HG02759 (cell line): ENCODE data around the gene AKT1S1.
"Not testable (repeated sequence)": the region's sequence is repeated elsewhere in the genome, so short reads cannot be mapped to it uniquely, and the experiment has no call there.

Source experiments
- ATAC-seq: cut with Tn5 transposase; IDR thresholded peaks from one replicate; pipeline ENCODE4 v1.9.1; 2021; ENCODE audit warnings: mild to moderate bottlenecking, moderate library complexity; ENCODE audit not compliant: unreplicated experiment

Gene AKT1S1

DNA sequence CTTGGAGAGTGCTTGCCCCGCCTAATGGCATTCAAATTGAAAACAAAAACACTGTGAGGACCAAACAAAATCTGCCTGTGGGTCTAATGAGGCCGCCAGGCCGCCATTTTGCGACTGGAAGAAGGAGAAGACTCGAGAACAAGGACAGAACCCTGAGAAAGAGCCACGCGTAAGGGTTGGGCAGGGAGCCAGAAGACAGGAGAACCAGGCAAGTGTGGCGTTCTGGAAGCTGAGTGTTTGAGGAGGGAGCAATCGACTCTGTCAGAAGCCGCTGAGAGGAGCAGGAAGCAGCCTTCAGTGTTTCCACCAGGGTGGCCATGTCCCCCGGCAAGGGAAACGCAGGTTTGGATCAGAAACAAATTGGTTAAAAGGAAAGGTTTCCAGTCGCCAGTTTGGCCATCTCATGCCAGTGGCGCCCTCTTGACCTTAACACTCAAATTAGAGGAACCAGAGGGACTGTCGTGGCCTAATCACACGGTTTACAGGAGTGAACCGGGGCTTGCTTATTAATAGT lies 36.4 kb downstream of the AKT1S1 start:
- ATAC-seq, result no peak

DNA sequence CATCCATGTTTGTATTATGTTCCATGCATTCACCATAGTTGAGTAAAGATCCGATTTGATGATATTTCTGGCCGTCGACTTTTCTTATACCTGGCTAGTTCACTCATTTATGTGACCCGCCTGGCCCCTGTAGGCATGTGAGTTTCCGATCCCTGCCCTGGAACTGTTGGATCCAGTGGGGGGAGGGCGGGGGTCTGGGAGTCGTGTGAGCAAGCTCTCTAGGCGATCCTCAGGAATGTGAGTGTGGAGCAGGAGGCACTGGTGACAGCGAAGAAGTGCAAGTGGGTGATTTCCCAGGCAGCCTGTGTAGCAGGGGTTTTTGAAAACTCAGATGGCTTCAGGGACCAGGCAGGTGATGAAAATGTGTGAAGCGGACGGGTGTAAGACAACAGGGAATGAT lies 36.8 kb downstream of the AKT1S1 start:
- no peak for ATAC-seq

DNA sequence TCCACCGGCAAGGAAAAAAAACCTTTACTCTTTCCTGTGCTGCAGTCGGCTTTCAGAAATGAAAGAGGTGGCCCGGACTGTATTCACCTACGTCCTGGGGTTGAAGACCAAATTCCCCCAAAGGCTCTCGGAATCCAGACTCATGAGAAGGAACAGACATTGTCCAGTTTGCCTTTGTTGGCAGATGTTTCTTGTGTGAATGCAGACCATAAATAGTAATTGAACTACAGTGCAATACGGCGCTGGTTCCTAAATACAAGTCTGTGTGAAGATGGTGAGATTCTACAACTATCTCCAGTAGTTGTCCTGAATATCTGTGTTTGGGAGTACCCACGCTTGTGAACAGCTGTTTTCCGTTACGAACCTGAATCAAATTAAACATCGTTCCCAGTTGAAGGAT lies 37.4 kb downstream of the AKT1S1 start:
- ATAC-seq, result no peak

DNA sequence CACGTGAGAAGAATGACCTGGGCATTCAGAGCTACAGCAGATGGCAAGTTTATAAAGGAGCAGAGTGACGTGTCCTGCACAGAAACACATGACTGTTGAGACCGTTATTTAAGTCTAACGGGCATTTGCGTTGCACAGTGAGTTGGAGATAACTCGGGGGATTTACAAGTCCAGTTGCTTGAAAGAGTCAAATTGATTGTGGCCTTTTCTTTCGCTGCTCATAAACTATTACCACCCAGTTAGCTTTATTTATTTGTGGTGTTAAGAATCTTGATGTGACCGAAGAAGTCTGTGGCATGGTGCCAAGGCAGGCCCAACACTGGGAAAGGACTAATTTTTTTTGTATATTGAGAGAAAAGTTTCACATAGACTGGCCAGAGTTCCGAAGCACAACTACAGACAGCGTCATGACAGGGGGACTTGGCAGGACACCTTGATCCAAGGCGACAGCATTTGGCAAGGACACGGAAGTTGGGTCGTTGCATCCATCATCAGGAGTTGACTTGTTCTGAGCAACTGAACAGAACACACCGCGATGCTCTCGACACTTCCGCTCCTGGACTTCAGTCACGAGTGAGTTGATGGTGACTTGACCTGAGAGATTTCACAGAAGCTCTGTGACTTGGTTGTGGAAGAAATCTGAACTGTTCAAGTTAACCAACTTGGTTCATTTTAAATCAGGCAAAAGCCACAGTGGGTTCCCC lies 38.1 kb downstream of the AKT1S1 start:
- no peak for ATAC-seq

DNA sequence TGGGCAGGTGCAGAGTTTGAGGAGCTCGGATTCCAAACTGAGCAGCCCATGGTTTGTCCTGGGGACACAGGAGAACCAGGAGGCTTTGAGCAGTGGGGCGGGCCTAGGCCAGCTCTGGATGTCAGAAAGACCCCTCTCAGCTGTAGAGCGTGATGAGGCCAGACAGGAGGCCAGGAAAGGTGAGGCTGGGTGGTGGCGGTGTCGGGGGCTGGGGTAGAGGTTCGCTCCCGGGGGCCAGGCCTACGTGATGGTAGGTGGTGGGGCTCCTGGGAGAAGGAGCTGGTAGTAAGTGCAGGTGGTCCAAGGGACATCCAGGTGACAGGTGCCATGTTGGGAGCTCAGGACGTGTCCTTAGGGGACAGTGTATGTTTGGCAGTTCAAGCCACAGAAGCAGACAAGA lies 39.7 kb downstream of the AKT1S1 start:
- ATAC-seq, result no peak

DNA sequence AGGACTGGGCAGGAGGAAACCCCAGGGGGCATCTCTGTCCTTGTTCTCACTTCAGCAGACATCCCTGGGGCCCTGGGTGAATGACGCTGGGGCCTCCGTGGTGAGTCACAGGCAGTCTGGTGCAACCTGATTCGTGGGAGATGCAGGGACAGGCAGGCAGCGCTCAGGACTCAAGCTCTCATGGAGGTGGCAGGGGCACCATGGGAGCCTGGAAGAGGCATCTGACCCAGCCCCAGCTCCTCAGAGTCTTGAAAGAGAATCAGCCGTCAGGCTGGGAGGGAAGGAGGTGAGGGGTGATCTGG lies 40.2 kb downstream of the AKT1S1 start:
- ATAC-seq, result no peak

DNA sequence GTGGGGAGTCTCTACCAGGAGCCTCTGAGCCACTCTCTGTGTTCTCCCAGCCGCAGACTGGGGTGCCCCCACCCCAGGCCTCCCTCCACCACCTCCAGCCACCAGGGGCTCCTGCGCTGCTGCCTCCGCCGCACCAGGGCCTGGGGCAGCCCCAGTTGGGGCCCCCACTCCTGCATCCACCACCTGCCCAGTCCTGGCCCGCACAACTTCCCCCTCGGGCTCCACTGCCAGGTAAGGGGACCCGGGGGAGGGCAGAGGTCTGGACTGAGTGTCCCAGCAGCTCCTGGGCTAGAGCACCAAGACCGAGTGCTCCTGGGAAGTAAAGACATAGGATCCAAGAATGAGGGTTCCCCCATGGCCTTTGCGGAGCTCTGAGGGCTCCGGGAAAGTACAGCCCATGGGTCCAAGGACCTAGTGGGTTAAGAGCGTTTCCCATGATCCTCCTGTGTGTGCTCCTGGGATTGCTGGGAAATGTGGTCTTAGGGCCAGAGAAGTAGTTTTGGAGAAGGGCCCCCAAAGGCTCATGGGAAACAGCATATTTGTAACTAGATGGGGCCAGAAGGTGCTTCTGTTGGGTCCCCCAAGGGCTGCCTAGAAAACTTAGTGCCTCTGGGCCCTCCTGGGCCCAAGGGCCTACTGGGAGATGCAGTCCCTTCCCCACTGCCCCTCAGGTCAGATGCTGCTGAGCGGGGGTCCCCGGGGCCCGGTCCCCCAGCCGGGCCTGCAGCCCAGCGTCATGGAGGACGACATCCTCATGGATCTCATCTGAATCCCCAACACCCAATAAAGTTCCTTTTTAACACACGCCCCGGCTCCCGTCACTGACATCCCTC lies 40.8 kb downstream of the AKT1S1 start:
- no peak for ATAC-seq

DNA sequence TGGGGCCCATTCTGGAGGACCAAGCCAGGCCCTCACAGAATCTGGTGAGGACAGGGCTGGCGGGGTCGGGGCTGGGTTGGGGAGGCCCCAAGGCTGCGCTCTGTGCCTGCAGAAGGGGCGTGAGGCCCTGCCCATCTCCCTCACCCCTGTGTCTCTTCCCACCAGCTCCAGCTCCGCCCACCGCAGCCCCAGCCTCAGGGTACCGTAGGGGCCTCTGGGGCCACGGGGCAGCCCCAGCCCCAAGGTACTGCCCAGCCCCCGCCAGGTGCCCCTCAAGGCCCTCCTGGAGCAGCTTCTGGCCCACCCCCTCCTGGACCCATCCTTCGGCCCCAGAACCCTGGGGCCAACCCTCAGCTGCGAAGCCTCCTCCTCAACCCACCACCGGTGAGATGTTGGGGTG lies 41.6 kb downstream of the AKT1S1 start:
- ATAC-seq, result no peak

DNA sequence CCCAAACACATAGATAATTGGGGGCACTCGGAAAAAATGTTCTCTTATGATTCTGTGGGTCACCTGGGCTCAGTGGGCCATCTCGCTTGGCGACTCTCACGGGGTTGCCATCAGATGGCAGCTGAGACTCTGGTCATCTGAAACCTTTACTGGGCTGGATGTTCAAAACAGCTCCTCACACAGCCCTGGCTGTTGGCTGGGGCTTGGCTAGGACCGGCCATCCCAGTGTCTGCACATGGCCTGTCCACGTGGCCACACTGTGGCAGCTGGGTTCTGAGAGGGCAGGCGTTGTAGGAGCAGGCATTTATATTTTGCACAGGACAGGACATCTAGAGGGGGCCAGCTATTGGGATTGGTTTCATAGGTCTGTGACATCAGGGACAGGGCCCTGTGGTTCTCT lies 43.6 kb downstream of the AKT1S1 start:
- no peak for ATAC-seq

DNA sequence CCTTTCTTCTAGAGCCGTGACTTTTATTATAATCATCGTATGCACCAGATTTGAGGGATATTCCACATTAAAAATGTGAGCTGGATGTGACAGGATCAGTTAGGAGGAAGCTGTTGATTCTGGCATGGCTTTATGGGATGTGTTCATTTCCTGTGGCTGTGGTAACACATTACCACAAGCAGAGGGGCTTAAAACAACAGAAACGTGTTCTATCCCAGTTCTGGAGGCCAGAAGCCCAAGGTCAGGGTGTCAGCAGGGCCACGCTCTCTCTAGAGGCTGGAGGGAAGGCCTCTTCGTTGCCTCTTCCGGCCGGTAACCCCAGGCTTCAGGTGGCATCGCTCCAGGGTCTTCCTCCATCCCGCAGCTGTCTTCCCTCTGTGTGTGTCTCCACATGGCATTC lies 44.6 kb downstream of the AKT1S1 start:
- ATAC-seq, result no peak

DNA sequence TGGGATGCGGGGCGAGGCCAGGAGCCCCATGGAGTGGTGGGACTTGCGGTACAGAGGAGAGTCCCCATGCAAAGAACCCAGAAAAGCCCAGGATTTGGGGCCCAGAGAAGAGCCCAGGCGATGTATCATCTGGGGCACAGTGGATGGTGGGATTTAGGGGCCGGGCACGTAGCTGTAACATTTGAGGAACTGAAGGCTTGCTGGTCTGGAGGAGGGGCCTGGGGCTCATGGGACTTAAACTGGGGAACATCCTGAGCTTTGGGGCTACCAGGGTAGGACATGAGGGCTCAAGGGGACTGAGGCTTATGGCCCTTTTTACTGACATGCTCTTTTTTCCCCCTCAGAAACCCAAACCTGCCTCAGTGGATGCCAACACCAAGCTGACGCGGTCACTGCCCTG lies 45.6 kb downstream of the AKT1S1 start:
- no peak for ATAC-seq

DNA sequence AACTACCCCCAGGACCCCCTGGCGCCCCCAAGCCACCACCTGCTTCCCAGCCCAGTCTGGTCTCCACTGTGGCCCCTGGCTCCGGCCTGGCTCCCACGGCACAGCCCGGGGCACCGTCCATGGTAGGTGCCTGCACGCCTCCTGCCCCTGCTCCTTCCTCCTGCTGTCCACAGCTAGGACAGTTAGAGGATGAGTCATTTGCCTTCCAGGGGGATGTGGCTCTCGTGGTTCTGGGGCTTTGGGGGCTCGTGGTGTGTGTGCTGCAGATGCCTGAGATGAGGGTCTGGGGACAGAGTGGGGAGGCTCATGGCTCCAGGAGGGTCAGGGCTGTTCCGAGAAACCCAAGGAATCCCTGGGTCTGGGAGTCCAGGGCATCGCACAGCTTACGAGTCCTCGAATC lies 46.4 kb downstream of the AKT1S1 start:
- no peak for ATAC-seq

DNA sequence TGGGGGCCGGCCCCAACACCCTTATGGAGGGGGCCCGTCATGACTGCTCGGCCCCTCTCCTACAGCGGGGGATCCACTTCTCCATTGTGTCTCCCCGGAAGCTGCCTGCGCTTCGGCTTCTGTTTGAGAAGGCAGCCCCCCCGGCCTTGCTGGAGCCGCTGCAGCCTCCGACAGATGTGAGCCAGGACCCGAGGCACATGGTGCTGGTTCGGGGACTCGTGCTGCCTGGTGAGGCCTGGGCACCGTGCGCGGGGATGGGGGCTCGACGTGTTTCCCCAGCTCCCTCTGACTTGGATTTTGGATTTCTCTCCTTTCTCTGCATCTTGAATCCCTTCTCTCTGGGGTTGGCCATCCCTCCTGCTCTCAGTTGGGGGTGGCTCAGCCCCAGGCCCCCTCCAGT lies 47.4 kb downstream of the AKT1S1 start:
- no peak for ATAC-seq

DNA sequence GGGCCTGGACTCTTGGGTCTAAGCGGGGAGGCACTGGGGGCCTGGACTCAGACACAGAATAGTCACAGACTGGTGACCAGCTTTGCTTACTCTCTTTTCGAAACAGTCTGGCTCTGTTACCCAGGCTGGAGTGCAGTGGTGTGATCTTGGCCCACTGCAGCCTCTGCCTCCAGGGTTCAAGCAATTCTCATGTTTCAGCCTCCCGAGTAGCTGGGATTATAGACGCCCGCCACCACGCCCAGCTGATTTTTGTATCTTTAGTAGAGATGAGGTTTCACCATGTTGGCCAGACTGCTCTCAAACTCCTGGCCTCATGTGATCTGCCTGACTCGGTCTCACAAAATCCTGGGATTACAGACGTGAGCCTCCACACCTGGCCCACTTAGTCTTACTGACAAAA lies 48.0 kb downstream of the AKT1S1 start:
- no peak for ATAC-seq

DNA sequence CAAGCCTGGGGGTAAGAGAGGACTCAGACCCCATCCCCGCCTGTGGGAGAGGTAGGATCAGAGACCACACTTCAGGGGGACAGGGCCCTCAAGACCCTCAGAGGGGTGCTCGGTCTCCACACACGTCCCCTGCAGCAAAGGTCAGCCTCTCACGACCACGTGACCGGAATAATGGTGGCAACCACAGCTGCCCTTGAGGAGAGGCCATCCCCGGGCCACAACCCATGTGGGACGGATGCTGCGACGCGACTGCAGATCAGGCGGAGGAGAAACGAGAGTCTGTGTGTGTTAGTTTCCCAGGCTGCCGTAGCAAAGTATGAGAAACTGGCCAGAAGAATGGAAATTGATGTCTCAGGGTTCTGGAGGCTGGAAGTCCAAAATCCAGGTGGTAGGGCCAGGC lies 50.1 kb downstream of the AKT1S1 start:
- no peak for ATAC-seq

DNA sequence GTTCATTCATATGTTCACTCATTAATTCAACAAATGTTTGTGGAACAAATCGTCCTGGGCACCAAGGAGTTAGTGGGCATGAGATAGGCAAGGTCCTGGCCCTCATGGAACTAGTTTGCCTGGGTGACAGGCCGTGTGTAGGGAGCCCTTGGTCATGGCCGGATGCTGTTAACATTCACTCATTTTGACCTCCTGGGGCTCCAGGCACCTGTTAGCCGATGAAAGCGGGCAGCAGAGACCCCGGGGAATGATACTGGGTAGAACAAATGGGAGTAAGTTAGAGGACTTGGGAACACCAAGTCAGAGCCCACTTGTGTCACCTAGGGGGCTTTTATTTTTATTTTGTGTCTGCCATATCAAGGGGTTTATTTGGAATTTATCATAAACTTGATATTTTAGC lies 52.5 kb downstream of the AKT1S1 start:
- no peak for ATAC-seq

DNA sequence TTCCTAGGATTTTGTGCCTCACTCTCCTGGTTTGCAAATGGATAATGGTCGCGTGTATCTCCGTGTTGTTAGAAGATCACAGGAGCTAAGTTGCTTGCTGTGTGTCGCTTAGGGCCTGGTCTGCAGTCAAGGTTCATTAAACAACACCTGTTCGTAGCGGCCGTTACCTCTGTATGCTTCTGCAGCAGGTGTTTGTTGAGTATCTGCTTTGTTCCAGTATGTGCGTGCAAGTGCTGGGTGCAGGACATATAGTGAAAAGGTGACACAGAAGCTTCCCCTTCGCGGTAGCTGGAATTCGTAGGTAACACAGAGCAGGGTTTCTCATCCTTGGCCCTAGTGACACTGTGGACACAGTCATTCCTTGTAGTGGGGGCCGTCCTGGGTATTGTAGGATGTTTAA lies 53.7 kb downstream of the AKT1S1 start:
- ATAC-seq, result no peak

DNA sequence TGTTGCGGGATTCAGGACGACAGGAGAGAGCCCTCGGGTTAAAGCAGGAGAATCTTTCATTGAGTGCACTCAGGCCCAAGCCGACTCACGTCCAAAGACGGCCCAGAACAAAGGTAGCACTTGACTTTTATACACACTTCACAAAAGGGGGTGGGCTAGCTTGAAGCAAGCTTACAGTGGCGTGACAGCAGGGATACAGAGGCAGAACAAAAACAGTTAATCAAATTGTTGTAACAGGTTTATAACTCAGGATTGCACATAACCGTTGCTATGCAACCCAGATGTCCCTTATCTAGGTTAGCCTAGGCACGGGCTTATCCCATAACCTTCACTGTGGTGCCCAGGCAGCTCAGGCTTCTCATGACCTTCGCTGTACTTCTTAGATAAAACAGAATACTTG lies 57.0 kb downstream of the AKT1S1 start:
- no peak for ATAC-seq

DNA sequence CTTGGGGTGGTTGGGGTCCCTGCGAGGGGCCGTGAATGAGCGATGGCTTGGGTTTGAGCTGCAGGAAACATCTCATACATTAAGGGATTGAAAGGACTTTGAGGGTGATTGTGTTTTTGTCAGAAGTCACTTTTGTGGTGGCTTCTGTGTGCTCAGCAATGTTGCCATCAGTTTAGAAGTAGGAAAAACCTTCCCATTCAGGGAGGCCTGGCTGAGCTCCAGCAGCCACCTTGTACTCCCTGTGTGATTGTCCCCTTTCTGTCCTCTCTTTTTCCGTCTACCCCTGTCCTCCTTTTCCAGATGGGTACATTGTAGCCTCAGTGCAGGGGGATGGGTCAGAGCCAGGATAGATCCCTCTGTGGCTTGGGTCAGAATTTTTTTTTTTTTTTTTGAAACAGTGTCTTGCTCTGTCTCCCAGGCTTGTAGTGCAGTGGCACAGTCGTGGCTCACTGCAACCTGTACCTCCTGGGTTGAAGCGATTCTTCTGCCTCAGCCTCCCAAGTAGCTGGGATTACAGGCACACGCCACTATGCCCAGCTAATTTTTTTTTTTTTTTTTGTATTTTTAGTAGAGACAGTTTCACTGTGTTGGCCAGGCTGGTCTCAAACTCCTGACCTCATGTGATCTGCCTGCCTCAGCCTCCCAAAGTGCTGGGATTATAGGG lies 57.6 kb downstream of the AKT1S1 start:
- ATAC-seq, result not testable (repeated sequence)
